Measurements from ENCODE around the gene FAR2.

GRCh38 chr12:29164477-29165393, 15.7 kb downstream of the FAR2 start:
- TF ChIP-seq, protein P1, sequence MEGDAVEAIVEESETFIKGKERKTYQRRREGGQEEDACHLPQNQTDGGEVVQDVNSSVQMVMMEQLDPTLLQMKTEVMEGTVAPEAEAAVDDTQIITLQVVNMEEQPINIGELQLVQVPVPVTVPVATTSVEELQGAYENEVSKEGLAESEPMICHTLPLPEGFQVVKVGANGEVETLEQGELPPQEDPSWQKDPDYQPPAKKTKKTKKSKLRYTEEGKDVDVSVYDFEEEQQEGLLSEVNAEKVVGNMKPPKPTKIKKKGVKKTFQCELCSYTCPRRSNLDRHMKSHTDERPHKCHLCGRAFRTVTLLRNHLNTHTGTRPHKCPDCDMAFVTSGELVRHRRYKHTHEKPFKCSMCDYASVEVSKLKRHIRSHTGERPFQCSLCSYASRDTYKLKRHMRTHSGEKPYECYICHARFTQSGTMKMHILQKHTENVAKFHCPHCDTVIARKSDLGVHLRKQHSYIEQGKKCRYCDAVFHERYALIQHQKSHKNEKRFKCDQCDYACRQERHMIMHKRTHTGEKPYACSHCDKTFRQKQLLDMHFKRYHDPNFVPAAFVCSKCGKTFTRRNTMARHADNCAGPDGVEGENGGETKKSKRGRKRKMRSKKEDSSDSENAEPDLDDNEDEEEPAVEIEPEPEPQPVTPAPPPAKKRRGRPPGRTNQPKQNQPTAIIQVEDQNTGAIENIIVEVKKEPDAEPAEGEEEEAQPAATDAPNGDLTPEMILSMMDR (IDR thresholded peaks at IDR 0.05), result no peak
- TF ChIP-seq EZH2 (IDR thresholded peaks at IDR 0.05), result no peak

Measured in neural progenitor cell (in vitro differentiated cells).